Measurements from ENCODE around the gene SERINC5.

DNA sequence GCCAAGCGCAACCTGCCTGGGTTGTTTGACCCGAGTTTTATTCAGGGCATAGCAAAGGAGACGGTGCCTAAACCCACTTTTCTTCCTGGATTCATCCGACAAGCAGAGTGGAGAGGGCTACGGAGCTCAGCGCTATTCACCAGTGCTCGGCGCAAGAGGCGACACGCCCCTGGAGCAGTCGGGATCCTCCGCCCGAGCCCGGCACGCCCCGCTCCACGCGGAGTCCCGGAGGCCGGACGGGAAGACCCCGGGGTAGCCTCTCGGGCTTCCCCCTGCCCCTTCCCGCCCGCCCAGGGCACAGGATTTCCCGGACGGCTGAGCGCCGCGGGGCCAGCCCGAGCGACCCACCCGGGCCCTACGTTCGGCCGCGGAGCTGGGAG lies 427 bp downstream of the SERINC5 start:
- no peak for TF ChIP-seq POLR2A (IDR thresholded peaks at IDR 0.05)
- TF ChIP-seq, protein P1, sequence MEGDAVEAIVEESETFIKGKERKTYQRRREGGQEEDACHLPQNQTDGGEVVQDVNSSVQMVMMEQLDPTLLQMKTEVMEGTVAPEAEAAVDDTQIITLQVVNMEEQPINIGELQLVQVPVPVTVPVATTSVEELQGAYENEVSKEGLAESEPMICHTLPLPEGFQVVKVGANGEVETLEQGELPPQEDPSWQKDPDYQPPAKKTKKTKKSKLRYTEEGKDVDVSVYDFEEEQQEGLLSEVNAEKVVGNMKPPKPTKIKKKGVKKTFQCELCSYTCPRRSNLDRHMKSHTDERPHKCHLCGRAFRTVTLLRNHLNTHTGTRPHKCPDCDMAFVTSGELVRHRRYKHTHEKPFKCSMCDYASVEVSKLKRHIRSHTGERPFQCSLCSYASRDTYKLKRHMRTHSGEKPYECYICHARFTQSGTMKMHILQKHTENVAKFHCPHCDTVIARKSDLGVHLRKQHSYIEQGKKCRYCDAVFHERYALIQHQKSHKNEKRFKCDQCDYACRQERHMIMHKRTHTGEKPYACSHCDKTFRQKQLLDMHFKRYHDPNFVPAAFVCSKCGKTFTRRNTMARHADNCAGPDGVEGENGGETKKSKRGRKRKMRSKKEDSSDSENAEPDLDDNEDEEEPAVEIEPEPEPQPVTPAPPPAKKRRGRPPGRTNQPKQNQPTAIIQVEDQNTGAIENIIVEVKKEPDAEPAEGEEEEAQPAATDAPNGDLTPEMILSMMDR (IDR thresholded peaks at IDR 0.05), result no peak
- no peak for TF ChIP-seq EP300 (IDR thresholded peaks at IDR 0.05)

Measured in gastroesophageal sphincter (tissue), 3 donors.